Erythroblast (primary cell): ENCODE measurements around the gene SSUH2.
"Not testable (repeated sequence)": the region's sequence is repeated elsewhere in the genome, so short reads cannot be mapped to it uniquely, and the experiment has no call there.

ENCODE experiments used
- GATA1 ChIP-seq: IDR thresholded peaks from 2 replicates; pipeline ENCODE4 v1.6.1; 2011; ENCODE audit warnings: low read depth, mild to moderate bottlenecking, control low read depth, low read length, moderate library complexity
- POLR2A ChIP-seq: IDR thresholded peaks from 2 replicates; pipeline ENCODE4 v1.6.1; 2011; ENCODE audit warnings: mild to moderate bottlenecking, low read length

DNA sequence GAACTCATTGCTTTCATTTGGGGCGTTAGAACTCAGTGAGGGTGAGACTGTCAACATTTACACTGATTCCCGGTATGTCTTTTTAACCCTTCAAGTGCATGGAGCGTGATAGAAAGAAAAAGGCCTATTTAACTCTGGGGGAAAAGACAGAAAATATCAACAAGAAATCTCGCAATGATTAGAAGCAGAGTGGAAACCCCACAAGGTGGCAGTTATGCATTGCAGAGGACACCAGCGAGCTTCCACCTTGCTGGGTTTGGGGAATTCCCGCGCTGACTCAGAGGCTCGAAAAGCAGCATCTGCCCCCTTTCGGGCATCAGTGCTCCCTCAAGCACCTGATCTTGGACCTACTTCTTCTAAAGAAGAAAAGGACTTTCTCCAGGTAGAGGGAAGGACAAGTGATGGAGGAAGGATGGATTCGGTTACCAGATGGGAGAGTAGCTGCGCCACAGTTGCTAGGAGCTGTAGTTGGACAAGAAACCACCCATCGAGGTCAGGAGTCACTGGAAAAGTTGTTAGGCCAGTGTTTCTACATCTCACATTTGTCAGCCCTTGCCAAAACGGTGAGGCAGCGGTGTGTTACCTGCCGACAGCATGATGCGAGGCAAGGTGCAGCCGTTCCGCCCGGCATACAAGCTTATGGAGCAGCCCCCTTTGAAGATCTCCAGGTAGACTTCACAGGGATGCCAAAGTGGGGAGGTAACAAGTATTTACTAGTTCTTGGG, 38.4 kb upstream of the SSUH2 start:
- not testable (repeated sequence) for TF ChIP-seq POLR2A, GATA1
